ENCODE results near the gene SMO. TPM values are rescaled to one million over a fixed set of nuclear protein-coding genes. Genes with fewer than 3 reads are reported as not detected.
"Not testable (repeated sequence)": the region's sequence is repeated elsewhere in the genome, so short reads cannot be mapped to it uniquely, and the experiment has no call there.

SMO gene
- total RNA-seq, 1 donor from 2014 or later, result 0.89 TPM

DNA sequence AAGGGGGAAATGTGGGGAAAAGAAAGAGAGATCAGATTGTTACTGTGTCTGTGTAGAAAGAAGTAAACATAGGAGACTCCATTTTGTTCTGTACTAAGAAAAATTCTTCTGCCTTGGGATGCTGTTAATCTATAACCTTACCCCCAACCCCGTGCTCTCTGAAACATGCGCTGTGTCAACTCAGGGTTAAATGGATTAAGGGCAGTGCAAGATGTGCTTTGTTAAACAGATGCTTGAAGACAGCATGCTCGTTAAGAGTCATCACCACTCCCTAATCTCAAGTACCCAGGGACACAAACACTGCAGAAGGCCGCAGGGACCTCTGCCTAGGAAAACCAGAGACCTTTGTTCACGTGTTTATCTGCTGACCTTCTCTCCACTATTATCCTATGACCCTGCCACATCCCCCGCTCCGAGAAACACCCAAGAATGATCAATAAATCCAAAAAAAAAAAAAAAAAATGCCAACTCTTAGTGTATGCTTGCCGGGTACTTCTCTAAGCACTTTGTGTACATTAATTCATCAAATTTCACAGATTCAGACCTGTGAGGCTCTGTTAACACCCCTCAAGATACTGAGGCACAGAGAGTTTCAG is 28.5 kb downstream of the SMO start:
- not testable (repeated sequence) for H3K4me3 Mint-ChIP-seq (ENCODE audit: low read depth); H3K4me1 Mint-ChIP-seq (ENCODE audit: low read depth); H3K27me3 Mint-ChIP-seq (ENCODE audit: low read depth); H3K9me3 Mint-ChIP-seq; H3K36me3 Mint-ChIP-seq (ENCODE audit: low read depth); H3K27ac Mint-ChIP-seq; DNase-seq (ENCODE audit: low spot score)
- intact Hi-C loops (cut with micrococcal nuclease), result loop anchor here (10.0 kb wide), 1 partner anchor 312 kb away; no protein-coding TSS in a partner anchor

DNA sequence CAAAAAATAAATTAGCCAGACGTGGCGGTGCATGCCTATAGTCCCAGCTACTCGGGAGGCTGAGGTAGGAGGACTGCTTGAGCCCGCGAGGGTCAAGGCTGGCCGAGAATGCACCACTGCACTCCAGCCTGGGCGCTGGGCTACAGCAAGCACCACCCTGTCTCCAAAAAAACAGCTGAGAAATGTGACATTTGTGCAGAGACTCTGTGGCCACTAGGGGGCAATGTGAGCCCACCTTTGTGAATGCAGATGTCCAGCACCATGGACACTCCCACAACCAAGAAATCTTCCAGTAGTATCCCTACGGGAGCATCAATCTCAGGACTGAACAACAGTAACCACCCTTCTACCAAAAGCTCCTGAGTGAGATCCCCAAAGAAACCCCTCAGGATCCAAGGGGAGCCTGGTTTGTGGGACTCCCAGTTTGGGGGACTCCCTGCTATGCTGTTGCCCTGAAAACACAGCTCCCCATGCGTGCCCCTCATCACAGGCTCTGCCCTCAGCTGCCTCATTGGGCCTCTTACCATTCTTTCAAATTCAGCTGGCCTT is 30.2 kb downstream of the SMO start:
- H3K36me3 Mint-ChIP-seq (ENCODE audit: low read depth), result no peaks in the 10 kb centered on the region
- H3K4me3 Mint-ChIP-seq (ENCODE audit: low read depth), result no peak overlapping the region
- intact Hi-C loops (cut with micrococcal nuclease), result loop anchor here (1.0 to 10.0 kb wide), 3 partner anchors 53 to 314 kb away; no protein-coding TSS in a partner anchor
- H3K9me3 Mint-ChIP-seq, result no peaks in the 10 kb centered on the region
- DNase-seq (ENCODE audit: low spot score), result peak; percentile 62
- H3K27ac Mint-ChIP-seq, result no peak overlapping the region
- peaks cover 3% of the 10 kb centered on the region for H3K27me3 Mint-ChIP-seq (ENCODE audit: low read depth)
- peaks cover 6% of the 10 kb centered on the region for H3K4me1 Mint-ChIP-seq (ENCODE audit: low read depth)

DNA sequence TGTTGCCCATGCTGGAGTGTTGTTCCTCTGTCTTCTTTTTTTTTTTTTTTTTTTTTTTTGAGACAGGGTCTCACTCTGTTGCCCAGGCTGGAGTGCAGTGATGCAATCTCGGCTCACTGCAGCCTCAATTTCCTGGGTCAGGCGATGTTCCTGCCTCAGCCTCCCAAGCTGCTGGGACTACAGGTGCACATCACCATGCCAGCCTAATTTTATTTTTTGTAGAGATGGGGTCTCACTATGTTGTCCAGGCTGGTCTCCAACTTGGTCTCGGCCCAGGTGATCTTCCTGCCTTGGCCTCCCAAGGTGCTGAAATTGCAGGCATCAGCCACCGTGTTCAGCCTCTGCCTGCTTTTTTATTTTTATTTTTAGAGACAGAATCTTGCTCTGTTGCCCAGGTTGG is 30.7 kb downstream of the SMO start:
- not testable (repeated sequence) for H3K9me3 Mint-ChIP-seq; DNase-seq (ENCODE audit: low spot score); H3K36me3 Mint-ChIP-seq (ENCODE audit: low read depth); H3K27ac Mint-ChIP-seq; H3K4me3 Mint-ChIP-seq (ENCODE audit: low read depth); H3K27me3 Mint-ChIP-seq (ENCODE audit: low read depth); H3K4me1 Mint-ChIP-seq (ENCODE audit: low read depth)
- intact Hi-C loops (cut with micrococcal nuclease), result loop anchor here (10.0 kb wide), 1 partner anchor 314 kb away; no protein-coding TSS in a partner anchor

DNA sequence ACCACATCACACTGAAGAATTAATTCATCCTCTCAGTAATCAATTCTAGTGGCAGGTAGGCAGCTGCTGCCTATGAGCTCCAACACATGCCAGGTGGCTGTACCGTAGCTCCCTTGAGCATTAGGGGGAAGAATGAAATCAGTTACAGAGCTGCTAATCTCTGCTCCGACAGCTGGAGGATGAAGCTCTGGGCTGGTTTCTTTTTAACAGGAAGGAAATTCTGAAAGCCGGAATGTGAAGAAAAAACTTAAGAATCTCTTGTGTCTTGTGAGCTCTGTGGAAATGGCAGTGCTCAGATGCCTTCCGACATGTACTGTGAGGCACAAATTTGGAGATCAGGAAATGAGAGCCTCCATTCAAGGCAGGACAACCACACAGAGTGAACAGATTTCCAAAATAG is 33.6 kb downstream of the SMO start:
- H3K27me3 Mint-ChIP-seq (ENCODE audit: low read depth), result peaks cover 3% of the 10 kb centered on the region
- peak overlapping the region; percentile 20 for H3K4me3 Mint-ChIP-seq (ENCODE audit: low read depth)
- DNase-seq (ENCODE audit: low spot score), result no peak
- intact Hi-C loops (cut with micrococcal nuclease), result loop anchor here (5.0 to 10.0 kb wide), 2 partner anchors 213 to 390 kb away; partner anchors contain the start of genes NRF1 and STRIP2
- peaks cover 22% of the 10 kb centered on the region for H3K4me1 Mint-ChIP-seq (ENCODE audit: low read depth)
- no peaks in the 10 kb centered on the region for H3K36me3 Mint-ChIP-seq (ENCODE audit: low read depth)
- no peaks in the 10 kb centered on the region for H3K9me3 Mint-ChIP-seq
- no peak overlapping the region for H3K27ac Mint-ChIP-seq

DNA sequence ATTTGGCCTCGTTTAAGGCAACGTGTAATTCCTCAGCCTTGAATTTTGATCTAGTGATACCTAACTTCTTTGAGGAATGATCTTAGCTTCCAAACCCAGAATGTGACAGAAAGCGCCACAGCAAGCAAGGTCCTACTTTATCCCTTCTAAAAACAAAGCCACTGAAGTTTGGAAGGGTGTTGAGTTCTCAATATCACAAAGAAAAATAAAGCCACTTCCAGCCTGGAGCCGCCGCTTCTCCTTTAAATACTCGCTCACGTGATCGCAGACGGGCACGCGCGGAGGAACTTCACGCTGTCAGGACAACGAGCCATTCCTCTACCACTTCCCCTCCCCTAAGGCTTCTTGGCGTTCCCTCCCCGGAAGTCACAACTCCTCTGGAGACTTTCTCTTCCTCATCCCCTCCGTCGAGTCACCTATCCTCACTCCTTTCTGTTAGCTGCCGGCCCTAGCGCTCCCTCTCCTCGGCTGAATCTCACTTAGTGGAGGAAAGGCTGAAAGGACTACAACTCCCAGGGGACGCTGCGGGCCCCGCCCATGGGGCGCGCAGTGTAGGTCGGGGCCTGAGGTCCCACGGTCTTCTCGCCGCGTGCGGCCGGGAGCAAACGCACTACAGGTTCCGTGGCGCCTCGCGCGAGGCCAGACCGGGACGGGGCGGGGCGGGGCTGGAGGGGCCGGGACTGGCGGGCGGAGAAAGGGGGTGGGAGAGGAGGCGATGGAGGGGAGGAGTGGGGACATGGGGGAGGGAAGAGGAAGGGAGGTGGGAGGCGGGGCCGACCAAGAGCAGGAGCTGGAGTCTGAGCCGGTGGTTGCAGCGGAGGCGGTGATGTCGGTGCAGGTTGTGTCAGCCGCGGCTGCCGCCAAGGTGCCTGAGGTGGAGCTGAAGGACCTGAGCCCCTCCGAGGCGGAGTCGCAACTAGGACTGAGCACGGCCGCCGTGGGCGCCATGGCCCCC is 36.1 kb downstream of the SMO start, which contains the start of gene AHCYL2:
Gene AHCYL2, plus strand, starts transcription at position 780 of the 955 bp plus-strand sequence.
- no peaks in the 10 kb centered on the region for H3K36me3 Mint-ChIP-seq (ENCODE audit: low read depth)
- DNase-seq (ENCODE audit: low spot score), result peak; percentile 94
- H3K4me1 Mint-ChIP-seq (ENCODE audit: low read depth), result peaks cover 22% of the 10 kb centered on the region
- intact Hi-C loops (cut with micrococcal nuclease), result loop anchor here (1.0 to 10.0 kb wide), 6 partner anchors 210 to 1572 kb away; partner anchors contain the start of genes NRF1, SND1, STRIP2 and UBE2H
- H3K4me3 Mint-ChIP-seq (ENCODE audit: low read depth), result peak within 1 kb of the TSS; percentile 94
- H3K27ac Mint-ChIP-seq, result peak within 1 kb of the TSS; percentile 96
- no peaks in the 10 kb centered on the region for H3K9me3 Mint-ChIP-seq
- H3K27me3 Mint-ChIP-seq (ENCODE audit: low read depth), result no peaks in the 10 kb centered on the region

DNA sequence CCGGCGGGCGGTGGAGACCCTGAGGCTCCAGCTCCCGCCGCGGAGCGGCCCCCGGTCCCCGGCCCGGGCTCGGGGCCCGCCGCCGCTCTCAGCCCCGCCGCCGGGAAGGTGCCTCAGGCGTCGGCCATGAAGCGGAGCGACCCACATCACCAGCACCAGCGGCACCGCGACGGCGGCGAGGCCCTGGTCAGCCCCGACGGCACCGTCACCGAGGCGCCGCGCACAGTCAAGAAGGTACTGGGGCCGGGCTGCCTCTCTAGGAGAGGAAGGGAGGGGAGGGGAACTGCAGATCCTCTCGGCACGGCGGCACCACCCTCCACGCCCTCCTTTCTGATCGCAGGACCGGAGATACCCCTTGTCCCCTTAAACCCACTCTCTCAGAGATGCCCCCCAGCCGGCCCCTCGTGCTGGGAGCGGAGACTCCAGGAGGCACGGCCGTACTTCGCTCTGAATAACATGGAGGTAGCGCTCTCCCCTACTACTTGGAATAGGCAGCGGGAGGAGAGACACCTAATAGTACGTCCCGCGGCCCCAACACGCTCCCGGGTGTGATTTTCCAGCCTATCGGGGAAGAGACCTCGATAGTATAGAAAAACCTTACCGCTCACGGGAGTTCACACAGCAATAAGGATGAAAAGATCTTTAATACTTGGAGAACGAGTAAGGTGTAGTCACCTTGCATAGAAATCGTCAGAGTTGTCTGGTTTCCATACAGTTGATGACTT is 36.9 kb downstream of the SMO start:
- no peaks in the 10 kb centered on the region for H3K27me3 Mint-ChIP-seq (ENCODE audit: low read depth)
- peaks cover 22% of the 10 kb centered on the region for H3K4me1 Mint-ChIP-seq (ENCODE audit: low read depth)
- no peaks in the 10 kb centered on the region for H3K36me3 Mint-ChIP-seq (ENCODE audit: low read depth)
- peak; percentile 50 for DNase-seq (ENCODE audit: low spot score)
- H3K9me3 Mint-ChIP-seq, result no peaks in the 10 kb centered on the region
- peak overlapping the region; percentile 76 for H3K27ac Mint-ChIP-seq
- peak overlapping the region; percentile 94 for H3K4me3 Mint-ChIP-seq (ENCODE audit: low read depth)
- intact Hi-C loops (cut with micrococcal nuclease), result loop anchor here (2.0 to 10.0 kb wide), 3 partner anchors 209 to 1573 kb away; partner anchors contain the start of genes SND1, STRIP2 and UBE2H

DNA sequence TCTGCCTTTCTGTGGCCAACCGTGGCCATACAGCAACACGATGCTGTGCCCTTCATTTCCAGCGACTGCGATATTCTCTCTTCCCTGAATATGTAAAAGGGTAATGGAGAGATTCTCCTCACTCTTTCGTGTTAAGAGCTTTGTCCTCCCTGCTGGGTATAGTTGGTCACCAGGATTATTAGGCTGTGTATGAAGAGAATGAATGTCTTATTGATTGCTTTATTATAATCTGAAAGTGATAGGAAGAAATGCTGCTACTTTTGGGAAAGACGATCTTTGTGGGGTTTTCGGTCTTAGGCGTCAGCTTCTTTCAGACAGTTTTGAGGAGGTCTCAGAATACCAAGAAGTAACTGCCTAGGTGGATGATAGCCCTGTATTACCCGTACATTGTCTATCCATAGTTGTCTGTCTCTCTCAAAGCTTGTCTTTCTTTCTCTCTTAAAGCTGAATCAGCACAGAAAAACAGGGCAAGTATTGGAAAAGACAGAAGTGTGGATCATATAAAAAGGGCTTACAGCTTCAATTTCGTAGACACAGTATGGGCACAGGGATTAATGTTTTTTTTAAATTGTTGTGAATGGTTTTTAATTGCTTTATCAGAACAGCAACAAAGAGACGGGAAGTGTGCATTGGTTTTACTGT is 37.6 kb downstream of the SMO start:
- Mint-ChIP-seq H3K4me3 (ENCODE audit: low read depth) (peak overlapping the region; percentile 94), H3K9me3 (no peaks in the 10 kb centered on the region), H3K27me3 (ENCODE audit: low read depth) (no peaks in the 10 kb centered on the region), H3K27ac (peak overlapping the region; percentile 2), H3K4me1 (ENCODE audit: low read depth) (peaks cover 22% of the 10 kb centered on the region), H3K36me3 (ENCODE audit: low read depth) (no peaks in the 10 kb centered on the region)
- intact Hi-C loops (cut with micrococcal nuclease), result loop anchor here (2.0 to 10.0 kb wide), 3 partner anchors 209 to 1573 kb away; partner anchors contain the start of genes SND1, STRIP2 and UBE2H
- DNase-seq (ENCODE audit: low spot score), result no peak

DNA sequence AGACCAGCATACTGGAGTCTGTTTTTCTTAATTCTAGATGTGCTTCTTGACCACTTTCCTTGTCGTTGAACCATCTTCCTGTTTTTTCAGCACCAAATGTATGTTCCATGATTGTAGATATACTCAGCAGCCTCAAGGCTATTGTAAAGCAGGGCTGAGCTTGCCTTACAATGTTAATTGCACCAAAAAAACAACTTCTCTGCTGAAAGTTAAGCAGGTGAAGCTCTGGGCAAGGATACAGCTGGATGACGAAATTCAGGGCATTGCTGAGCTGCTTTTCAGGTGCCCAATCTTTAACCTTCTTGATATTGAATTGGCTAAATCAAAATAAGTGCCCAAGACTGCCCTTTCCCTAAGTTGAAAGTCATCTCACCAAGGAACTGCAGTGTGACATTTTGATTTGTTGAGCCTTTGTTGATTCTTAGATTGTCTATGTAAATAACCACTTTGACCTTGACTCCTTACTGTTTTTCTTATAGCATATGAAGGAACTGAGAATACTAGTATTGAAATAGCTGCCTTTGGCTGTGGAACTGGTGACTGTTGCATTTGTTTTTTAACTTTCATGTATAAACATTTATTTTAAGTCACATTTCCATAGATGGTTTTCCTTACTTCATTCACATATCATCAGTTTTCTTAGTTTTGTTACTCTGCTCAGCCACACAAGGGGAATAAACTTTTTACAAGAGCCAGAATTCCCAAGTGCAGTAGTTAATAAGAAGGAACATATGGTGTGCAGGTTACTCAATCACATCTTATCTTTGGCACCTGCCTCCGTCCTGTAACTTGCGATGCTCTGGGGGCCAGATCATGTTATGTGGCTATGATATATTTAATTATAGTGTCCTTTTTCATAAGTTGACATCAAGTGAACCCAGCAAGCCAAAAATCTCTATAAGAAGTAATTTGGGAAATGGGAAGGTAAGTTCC is 39.5 kb downstream of the SMO start:
- Mint-ChIP-seq H3K4me1 (ENCODE audit: low read depth) (peaks cover 16% of the 10 kb centered on the region), H3K9me3 (no peaks in the 10 kb centered on the region), H3K4me3 (ENCODE audit: low read depth) (no peak overlapping the region), H3K27ac (no peak overlapping the region), H3K27me3 (ENCODE audit: low read depth) (no peaks in the 10 kb centered on the region), H3K36me3 (ENCODE audit: low read depth) (no peaks in the 10 kb centered on the region)
- no peak for DNase-seq (ENCODE audit: low spot score)
- intact Hi-C loops (cut with micrococcal nuclease), result loop anchor here (10.0 kb wide), 1 partner anchor 207 kb away; the partner anchor contains the start of gene STRIP2

DNA sequence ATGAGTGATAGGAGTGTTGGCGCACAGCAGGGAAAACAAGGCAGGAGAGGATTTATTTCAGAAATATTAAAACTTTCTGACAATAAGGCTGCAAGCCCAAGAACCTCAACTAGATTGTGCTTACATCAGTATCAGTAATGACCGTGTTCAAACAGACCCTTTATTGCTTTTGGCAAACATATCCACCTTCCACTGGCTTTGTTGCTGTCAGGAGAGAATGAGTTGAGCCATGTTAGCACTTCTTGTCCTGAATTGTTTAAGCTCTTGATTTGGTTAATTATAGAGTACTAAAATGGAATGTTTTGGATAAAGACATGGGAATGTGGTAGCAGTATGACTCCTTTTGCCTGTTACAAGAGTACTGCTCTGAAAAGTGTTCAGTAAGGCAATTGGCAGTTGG is 40.2 kb downstream of the SMO start:
- Mint-ChIP-seq H3K36me3 (ENCODE audit: low read depth) (no peaks in the 10 kb centered on the region), H3K9me3 (no peaks in the 10 kb centered on the region), H3K4me1 (ENCODE audit: low read depth) (peaks cover 16% of the 10 kb centered on the region), H3K27me3 (ENCODE audit: low read depth) (no peaks in the 10 kb centered on the region), H3K27ac (no peak overlapping the region), H3K4me3 (ENCODE audit: low read depth) (no peak overlapping the region)
- DNase-seq (ENCODE audit: low spot score), result no peak
- intact Hi-C loops (cut with micrococcal nuclease), result loop anchor here (10.0 kb wide), 1 partner anchor 206 kb away; the partner anchor contains the start of gene STRIP2

DNA sequence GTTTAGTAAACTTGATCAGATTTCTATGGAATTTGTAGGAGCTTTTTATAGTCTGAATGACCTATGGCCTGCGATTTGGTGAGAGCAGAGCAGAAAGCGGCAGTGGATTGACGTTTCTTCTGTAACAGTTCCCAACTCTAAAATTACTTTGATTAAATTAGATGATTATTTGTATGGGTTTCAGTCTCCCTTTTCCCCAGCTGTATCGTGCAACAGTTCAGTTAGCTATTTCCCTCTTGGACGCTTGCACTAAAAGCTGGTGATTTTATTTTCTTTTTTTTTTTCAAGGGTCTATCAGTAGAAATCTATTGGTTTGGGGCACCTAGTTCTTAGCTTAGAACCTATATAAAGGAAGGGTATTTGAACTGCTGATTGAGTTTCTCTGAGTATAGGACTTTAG is 43.2 kb downstream of the SMO start:
- H3K4me1 Mint-ChIP-seq (ENCODE audit: low read depth), result peaks cover 1% of the 10 kb centered on the region
- DNase-seq (ENCODE audit: low spot score), result no peak
- H3K9me3 Mint-ChIP-seq, result no peaks in the 10 kb centered on the region
- H3K4me3 Mint-ChIP-seq (ENCODE audit: low read depth), result no peak overlapping the region
- no peaks in the 10 kb centered on the region for H3K27me3 Mint-ChIP-seq (ENCODE audit: low read depth)
- intact Hi-C loops (cut with micrococcal nuclease), result no loop called here
- H3K36me3 Mint-ChIP-seq (ENCODE audit: low read depth), result no peaks in the 10 kb centered on the region
- H3K27ac Mint-ChIP-seq, result no peak overlapping the region

DNA sequence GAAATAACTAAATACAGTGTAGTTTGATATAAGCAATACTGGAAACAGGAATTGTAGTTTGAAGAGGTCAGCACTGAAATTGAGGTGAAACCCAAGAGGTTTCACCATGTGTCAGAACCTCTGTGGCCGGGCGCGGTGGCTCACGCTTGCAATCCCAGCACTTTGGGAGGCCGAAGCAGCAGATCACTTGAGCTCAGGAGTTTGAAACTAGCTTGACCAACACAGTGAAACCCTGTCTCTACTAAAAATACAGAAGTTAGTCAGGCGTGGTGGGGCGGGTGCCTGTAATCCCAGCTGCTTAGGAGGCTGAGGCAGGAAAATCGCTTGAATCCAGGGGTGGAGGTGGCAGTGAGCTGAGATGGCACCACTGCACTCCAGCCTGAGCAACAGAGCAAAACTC is 50.1 kb downstream of the SMO start:
- H3K27me3 Mint-ChIP-seq (ENCODE audit: low read depth), result no peaks in the 10 kb centered on the region
- no peak overlapping the region for H3K27ac Mint-ChIP-seq
- intact Hi-C loops (cut with micrococcal nuclease), result no loop called here
- peaks cover 1% of the 10 kb centered on the region for H3K4me1 Mint-ChIP-seq (ENCODE audit: low read depth)
- H3K9me3 Mint-ChIP-seq, result no peaks in the 10 kb centered on the region
- no peak for DNase-seq (ENCODE audit: low spot score)
- H3K4me3 Mint-ChIP-seq (ENCODE audit: low read depth), result no peak overlapping the region
- H3K36me3 Mint-ChIP-seq (ENCODE audit: low read depth), result no peaks in the 10 kb centered on the region
